ENCODE results near the gene OR2T34.
"Not testable (repeated sequence)": the region's sequence is repeated elsewhere in the genome, so short reads cannot be mapped to it uniquely, and the experiment has no call there.

OR2T34 gene, protein sequence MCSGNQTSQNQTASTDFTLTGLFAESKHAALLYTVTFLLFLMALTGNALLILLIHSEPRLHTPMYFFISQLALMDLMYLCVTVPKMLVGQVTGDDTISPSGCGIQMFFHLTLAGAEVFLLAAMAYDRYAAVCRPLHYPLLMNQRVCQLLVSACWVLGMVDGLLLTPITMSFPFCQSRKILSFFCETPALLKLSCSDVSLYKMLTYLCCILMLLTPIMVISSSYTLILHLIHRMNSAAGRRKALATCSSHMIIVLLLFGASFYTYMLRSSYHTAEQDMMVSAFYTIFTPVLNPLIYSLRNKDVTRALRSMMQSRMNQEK

DNA sequence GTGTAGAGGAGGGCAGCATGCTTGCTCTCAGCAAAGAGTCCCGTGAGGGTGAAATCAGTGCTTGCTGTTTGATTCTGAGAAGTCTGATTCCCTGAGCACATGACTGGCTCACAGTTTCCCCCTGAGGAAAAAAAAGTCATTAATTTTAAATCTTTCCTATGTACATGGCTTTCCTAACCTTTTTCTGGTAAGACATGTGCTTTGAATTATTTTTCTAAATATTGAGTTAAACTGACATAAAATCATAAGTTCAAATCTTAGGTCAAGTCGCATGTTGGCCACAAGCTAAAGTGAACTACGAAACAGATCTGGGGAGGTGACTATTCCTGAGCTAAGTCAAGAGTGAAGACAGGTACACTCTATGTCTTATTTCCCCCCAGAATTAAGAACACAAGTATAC is at the start of gene OR2T34:
TSS of gene OR2T34 (minus strand) at position 101 of the 400 bp plus-strand sequence. CDS start at position 101, 0 bp downstream.
- not testable (repeated sequence) for DNase-seq (ENCODE audit: low read depth in 1 of 2, low spot score in 1 of 2)

DNA sequence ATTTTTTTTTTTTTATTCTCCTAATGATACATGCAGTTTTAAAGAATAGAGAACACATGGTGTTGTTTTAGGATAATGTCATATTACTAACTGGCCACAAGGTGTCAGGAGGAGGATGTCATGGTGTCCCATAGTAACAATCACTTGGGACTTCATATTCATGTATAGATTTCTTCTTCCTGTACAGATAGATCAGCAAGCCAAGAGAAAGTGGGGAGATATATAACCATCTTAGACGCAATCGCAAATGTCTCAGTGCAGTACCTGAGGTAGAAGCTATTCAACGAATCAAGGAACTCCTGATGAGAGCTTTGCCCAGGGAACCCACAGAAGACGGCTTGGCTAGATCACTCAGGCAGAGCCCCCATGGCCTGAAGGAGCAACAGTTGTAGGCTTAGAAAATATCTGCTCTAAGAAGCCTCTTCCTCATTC is 48.0 kb upstream of the OR2T34 start:
- DNase-seq (ENCODE audit: low read depth in 1 of 2, low spot score in 1 of 2), result no peak

DNA sequence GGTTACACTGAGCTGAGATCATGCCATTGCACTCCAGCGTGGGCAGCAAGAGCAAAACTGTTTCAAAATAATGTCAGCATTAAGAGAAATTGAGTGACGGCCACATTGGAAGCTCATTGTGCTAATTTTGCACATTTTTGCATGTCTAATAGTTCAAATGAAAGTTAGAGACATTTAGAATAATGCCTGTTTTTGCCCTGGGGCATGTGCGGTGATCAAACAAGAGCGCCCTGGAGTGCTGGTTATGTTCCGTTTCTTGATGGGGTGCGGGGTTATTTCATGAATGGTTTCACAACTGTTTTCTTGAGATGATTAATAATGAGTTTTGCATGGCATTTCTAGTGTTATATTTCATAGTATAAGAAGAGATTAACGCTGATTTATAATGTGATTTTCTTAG is 47.2 kb upstream of the OR2T34 start:
- DNase-seq (ENCODE audit: low read depth in 1 of 2, low spot score in 1 of 2), result no peak

DNA sequence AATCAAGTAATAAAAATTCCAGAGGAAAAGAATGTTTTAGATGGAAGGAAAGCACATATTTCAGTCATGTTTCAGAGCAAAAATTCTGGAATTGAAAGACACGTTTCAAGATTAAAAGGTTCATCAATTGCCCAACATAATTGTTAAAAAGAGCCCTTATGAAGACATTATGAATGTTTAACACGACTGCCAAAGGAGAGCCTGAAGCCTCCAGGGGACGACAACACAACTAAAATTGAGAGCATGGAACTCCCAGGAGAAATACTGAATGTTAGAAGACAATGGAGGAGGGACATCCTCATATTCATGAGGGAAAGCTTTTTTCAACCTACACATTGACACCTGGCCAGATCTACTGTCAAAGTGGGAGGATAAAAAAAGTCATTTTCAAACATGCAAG is 44.3 kb upstream of the OR2T34 start:
- peak in 1 of 2 donors; percentile 37 for DNase-seq (ENCODE audit: low read depth in 1 of 2, low spot score in 1 of 2)

DNA sequence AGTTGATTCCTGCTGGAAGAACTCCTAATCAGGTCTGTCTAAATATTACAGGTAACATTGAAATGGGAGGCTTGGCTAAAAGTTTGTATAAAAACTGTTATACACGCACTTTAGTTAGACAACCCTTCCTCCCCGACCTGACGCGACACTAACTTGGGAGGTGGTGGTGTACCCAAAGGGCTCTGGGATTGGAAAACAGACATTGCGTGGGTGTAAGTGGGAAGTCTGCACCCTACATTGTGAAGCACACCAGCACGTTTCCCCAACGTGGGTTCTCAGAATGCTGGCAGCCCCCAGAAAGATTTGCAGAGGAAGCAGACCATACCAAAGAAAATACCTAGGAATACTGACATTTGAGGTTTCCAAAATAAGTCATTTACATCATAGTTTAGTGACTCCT is 43.6 kb upstream of the OR2T34 start:
- DNase-seq (ENCODE audit: low read depth in 1 of 2, low spot score in 1 of 2), result no peak

DNA sequence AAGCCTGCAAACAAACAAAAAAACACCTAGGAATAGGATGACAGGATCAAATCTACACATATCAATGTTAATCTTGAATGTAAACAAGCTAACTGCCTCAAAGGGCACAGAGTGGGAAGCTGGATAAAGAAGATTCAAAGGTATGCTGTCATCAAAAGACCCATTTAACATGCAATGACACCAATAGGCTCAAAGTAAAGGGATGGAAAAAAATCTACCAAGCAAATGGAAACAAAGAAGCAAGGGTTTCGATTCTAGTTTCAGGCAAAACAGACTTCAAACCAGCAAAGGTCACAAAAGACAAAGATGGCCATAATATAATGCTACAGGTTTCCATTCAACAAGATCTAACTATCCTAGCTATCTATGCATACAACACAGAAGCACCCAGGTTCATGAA is 39.2 kb upstream of the OR2T34 start:
- DNase-seq (ENCODE audit: low read depth in 1 of 2, low spot score in 1 of 2), result no peak

DNA sequence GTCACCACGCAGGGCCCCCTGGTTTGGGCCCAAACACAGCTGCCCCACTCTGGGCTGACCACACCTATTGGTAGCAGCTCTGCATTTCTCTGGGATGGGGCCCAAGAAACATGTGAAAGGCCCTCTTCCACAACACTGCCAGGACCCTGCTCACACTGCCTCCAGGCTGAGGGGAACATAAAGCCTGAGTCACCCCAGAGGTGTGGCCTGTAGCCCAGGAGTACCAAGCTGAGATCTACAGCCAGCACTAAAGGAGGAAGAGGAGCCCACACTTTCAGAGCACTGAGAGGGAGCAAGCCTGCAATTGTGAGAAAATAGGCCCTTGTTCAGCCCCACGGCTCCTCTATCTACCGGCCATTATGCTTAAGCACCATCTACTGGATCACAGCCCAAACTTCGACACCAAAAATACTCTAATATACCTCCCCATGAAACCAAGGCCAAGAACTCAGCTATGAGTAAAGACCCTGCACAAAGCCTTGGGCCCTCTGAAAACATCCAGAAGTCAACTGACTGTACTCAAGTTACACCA is 37.4 kb upstream of the OR2T34 start:
- DNase-seq (ENCODE audit: low read depth in 1 of 2, low spot score in 1 of 2), result peak in 1 of 2 donors; percentile 4

DNA sequence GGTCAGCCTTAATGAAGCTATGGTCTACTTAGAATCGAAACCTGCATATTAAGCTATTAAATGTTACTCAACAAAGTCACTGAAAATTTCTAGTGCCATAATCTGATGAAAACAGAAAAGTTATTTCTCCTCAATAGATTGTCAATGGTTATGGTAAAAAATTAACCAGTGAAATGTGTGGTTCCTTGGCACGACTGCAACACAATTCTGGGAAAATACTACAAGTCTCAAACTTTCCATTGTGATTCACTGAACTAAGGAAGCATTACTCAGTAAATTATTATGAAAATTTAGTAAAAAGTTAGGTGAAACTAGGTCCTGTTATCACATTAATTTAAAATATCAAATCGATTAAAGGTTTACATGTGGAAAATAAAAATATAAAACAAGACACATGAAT is 35.7 kb upstream of the OR2T34 start:
- no peak for DNase-seq (ENCODE audit: low read depth in 1 of 2, low spot score in 1 of 2)

DNA sequence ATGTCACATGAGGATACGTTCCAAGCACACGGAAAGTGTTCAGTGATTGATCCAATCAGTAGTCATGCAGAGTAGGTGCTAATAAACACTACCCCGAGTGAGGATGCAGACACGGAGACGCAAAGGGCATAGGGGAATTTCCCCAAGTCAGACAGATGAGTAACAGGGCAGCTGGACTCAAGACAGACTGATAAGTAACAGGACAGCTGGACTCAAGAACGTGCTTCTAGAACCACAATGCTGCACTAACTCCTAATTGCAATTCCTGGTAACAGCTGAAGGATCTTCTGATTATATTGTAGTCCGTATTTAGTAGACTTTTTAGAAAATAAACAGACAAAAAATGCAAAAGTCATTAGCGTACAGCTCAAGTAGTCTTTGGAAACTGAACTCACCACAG is 24.8 kb upstream of the OR2T34 start:
- no peak for DNase-seq (ENCODE audit: low read depth in 1 of 2, low spot score in 1 of 2)

DNA sequence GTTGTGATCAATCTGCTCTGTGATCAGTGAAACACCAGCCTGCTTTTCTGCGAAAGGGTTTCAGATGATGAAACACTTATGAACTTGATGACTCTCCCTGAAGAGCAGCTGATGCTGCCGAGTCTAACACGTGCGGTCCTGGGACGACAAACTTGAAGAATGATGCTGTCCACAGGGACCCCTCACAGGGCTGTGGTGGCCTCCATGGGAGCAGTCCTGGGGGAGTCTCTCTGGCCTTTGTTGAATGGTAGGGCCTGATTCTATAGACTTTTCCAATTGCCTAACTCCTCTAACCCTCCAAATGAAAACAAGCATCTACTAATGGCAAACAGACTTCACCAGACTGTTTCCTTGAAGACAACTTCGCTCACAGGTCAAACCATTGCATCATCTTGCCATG is 23.0 kb upstream of the OR2T34 start, which contains the start of gene OR2T10:
TSS of gene OR2T10 (minus strand) at position 112 of the 400 bp plus-strand sequence. CDS start 3,932 bp downstream, outside the sequence.
- DNase-seq (ENCODE audit: low read depth in 1 of 2, low spot score in 1 of 2), result no peak

DNA sequence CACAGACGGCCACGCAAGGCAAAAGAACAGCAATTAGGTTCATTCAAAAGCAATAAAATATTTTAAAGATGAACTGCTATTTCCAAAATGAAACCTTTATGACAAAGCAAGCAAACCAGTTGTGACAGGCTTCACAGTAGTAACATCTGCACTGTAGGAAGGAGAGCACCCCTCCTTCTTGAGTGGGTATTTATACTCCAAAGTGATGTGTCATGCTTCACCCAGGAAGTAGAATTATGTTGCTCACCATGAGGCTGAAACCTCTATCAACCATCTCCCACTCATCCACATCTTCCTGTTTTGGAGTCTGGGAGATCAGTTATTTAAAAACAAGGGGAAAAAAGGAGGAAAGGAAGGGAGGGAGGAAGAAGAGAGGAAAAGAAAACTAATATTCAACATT is 22.1 kb upstream of the OR2T34 start:
- DNase-seq (ENCODE audit: low read depth in 1 of 2, low spot score in 1 of 2), result no peak

DNA sequence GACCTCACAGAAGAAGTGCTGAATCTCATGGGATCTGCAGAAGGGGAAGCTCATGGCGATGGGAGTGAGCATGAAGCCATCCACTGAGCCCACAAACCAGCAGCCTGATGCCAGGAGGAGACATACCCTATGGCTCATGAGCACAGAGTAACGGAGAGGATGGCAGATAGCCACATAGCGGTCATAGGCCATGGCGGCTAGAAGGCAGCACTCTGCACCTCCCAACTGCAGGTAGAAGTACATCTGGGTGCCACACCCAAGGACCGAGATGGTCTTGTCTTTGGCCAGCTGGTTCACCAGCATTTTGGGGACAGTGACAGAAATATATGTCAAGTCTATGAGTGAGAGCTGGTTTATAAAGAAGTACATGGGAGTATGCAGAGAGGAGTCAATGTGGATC is 18.7 kb upstream of the OR2T34 start:
- no peak for DNase-seq (ENCODE audit: low read depth in 1 of 2, low spot score in 1 of 2)

DNA sequence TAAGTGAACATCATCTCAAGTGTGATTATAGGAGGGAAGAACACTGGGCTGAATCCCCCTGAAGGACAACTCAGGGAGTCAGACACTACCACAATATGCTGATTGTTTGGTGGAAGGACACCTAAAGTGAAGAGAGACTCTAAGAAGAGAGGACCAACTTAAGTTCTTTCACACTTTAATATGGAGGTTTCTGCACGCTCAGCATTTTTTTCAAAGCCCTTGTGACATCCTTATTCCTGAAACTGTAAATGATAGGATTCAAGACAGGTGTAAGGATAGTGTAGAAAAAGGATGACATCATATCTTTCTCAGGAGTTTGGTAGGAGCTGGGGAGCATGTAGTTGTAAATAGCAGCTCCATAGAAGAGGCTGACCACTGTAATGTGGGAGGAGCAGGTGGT is 18.1 kb upstream of the OR2T34 start:
- DNase-seq (ENCODE audit: low read depth in 1 of 2, low spot score in 1 of 2), result no peak

DNA sequence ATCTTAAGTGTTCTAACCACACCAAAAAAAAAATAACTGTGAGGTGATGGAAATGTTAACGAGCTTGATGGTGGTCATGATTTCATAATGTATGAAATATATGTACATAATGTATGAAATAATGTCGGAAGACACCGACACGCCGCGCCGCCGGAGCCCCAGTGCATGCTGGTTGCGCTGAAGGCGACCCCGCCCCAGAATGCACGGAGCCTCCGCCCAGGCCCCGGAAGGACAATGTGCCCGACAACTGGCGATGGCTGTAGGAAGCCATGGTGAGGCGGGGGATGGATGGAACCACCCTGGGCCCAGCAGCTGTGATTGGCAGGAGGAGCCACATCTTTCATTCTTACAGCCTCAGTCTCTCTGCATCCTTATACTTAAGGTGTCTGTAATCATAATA is 15.5 kb upstream of the OR2T34 start:
- no peak for DNase-seq (ENCODE audit: low read depth in 1 of 2, low spot score in 1 of 2)

DNA sequence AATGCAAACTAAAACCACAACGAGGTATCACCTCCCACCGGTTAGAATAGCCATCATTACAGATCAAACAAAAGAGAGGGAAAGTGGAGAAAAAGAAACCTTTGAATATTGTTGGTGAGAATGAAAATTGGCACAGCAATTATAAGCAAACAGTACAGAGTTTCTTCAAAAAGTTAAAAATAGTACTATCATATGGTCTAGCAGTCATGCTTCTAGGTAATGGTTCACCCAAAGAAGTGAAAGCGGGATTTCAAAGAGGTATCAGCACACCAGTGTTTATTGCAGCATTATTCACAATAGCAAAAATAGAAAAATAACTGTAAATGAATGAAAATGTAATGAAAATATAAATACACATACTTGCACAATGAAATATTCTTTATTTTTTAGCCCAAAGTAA is 14.8 kb upstream of the OR2T34 start:
- DNase-seq (ENCODE audit: low read depth in 1 of 2, low spot score in 1 of 2), result no peak

DNA sequence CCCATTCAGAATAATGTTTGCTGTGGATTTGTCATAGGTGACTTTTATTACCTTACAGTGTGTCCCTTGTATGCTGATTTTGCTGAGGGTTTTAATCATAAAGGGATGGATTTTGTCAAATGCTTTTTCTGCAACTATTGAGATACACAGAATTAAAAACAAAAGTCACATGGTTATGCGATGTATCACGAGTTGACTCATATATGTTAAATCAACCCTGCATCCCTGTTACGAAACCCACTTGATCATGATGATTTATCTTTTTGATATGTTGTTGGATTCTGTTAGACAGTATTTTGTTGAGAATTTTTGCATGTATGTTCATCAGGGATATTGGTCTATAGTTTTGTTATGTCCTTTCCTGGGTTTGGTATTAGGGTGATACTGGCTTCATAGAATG is 10.7 kb upstream of the OR2T34 start:
- DNase-seq (ENCODE audit: low read depth in 1 of 2, low spot score in 1 of 2), result no peak

DNA sequence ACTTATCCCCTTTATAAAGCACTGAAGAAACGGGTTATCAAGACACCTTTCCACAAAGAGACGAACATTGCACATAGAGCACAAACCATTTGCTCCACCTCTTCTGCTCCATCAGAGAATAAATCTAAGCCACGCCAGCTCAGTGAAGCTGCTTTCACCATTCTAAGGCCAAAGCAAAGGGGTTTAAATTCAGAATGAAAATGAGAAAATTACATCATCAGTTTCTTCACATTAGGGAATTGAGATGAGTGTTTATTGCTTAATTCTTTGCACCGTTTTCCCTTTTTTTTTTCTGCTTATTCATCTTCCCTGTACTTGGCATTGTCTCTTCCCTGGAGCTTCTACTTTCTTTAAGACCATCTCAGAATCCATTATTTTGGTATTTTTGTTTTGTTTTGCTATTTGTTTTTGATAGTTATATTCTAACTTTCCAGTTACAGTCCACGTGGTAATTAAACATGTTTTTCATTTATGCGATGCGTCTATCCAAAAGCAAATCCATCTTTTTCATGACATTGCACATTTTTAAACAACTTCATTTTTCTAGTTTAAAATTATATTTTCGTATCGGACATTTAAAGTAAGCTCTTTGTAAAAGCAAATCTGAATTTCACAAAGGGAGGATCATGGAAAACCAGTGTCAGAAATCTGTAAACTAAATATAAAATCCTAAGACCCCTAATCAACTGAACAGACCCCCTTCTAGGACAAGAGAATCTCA is 1.9 kb upstream of the OR2T34 start:
- DNase-seq (ENCODE audit: low read depth in 1 of 2, low spot score in 1 of 2), result no peak

DNA sequence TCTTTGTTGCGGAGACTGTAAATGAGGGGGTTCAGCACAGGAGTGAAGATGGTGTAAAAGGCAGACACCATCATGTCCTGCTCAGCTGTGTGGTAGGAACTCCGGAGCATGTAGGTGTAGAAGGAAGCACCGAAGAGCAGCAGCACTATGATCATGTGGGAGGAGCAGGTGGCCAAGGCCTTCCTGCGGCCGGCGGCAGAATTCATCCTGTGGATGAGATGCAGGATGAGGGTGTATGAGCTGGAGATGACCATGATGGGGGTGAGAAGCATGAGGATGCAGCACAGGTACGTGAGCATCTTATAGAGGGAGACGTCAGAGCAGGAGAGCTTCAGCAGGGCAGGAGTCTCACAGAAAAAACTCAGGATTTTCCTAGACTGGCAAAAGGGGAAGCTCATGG is 701 bp downstream of the OR2T34 start:
- DNase-seq (ENCODE audit: low read depth in 1 of 2, low spot score in 1 of 2), result not testable (repeated sequence)

DNA sequence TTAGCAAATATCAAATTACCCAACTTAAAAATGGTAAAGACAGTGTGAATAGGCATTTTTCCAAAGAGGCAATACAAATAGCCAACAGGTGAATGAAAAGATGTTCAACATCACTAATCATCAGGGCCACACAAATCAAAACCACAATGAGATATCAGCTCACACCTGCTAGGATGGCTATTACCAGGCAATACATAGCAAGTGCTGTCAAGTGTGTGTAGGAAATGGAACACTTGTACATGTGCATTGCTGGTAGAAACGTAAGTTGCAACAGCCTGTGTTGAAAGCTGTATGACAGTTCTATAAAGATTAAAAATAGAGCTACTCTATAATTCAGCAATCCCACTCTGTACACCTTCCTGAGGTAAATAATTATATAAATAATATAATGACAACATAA is 2.5 kb downstream of the OR2T34 start:
- not testable (repeated sequence) for DNase-seq (ENCODE audit: low read depth in 1 of 2, low spot score in 1 of 2)

DNA sequence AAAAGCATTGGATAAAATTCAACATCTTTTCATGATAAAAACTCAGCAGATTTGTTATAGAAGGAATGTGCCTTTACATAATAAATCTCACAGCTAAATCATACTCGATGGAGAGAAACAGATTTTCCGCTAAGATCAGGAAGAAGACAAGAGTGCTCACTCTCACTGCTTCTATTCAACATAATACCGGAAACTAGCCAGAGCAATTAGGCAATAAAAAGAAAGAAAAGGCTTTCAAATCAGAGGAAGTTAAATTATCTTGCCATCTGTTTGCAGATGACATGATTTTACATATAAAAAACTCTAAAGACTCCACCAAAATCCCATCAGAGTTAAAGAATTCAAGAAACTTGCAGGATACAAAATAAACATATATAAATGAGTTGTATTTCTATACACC is 3.7 kb downstream of the OR2T34 start:
- not testable (repeated sequence) for DNase-seq (ENCODE audit: low read depth in 1 of 2, low spot score in 1 of 2)

DNA sequence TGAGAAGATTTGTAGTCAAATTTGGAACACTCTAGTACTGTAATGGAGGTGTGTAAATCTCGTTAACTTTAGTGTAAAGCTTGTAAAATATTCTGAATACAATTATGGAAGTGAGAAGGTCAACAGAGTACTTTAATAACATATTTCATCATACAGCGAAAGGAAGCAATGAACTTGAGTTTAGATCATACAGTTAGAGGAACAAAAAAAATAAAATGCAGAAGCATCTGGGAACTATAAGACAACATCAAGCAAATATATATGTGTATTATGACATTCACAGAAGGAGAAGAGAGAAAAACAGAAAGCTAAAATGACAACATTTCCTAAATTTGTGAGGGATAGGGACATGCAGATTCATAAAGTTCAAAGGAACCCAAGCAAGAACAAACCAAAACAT is 5.5 kb downstream of the OR2T34 start:
- DNase-seq (ENCODE audit: low read depth in 1 of 2, low spot score in 1 of 2), result not testable (repeated sequence)

Measured in activated CD4-positive, alpha-beta T cell treated with anti-CD3 and anti-CD28 coated beads, Interleukin-2, amount 50 U/mL, for 24 hours (primary cell).